GM12878 (cell line): ENCODE results near the gene RAP1GAP2. TPM values are rescaled to one million over a fixed set of nuclear protein-coding genes. Genes with fewer than 3 reads are reported as not detected.

Source experiments
- ATAC-seq: fragments of 200-7000 bp; cut with Tn5 transposase; 3 replicates; pipeline ENCODE4 v1.9.1; 2020; ENCODE audit warnings: mild to moderate bottlenecking, moderate library complexity
- BruUV-seq: library from RNA; stranded (reverse); fragments of 400-500 nt; replicated peaks from 2 replicates; lab custom pipeline; 2021; lab: Mats Ljungman, UMichigan
- CTCF ChIA-PET: fragments of 300-600 bp; sonication (Branson Sonifier 250); formaldehyde crosslinking; extraction: SDS; loops from one replicate; lab custom pipeline; 2021; ENCODE audit warnings: inconsistent platforms; lab: Yijun Ruan, JAX
- POLR2A ChIA-PET: fragments of 350-600 bp; formaldehyde crosslinking; extraction: SDS; loops from one replicate; lab custom pipeline; 2021; ENCODE audit warnings: inconsistent platforms; lab: Charles Lee
- RAD21 ChIA-PET: fragments of 300-600 bp; sonication (Branson Sonifier 250); formaldehyde crosslinking; loops from one replicate; lab custom pipeline; 2023; ENCODE audit warnings: antibody characterized with exemption; ENCODE audit not compliant: unreplicated experiment; lab: Charles Lee
- SMC1A ChIA-PET: fragments of 300-600 bp; sonication (Branson Sonifier 250); formaldehyde crosslinking; loops from one replicate; lab custom pipeline; 2023; ENCODE audit not compliant: unreplicated experiment, uncharacterized antibody; lab: Charles Lee
- DNase-seq: peaks from one replicate; pipeline ENCODE4 v3.0.0-alpha.2; 2011; ENCODE audit warnings: low read depth, low spot score
- FAIRE-seq: peaks from 3 replicates; lab custom pipeline; 2011; peaks lifted over from hg19 to GRCh38; lab: Jason Lieb, UNC
- H2AFZ ChIP-seq: 2 replicates; pipeline ENCODE4 v1.6.0; 2011; ENCODE audit warnings: low read depth, low read length, control low read depth; ENCODE audit not compliant: control insufficient read depth
- H3K27ac ChIP-seq: 2 replicates; pipeline ENCODE4 v1.5.1; 2011; ENCODE audit warnings: control low read depth; ENCODE audit not compliant: control insufficient read depth, insufficient read depth
- H3K27me3 ChIP-seq, 2 experiments: replicated peaks in 1 of 2; 2 replicates each; pipeline versions ENCODE4 v1.6.0 to v1.6.1; 2011; ENCODE audit warnings: low read length in 1 of 2; ENCODE audit not compliant: control insufficient read depth in 2 of 2, insufficient read depth in 2 of 2
- H3K36me3 ChIP-seq, 2 experiments: 2 replicates each; pipeline ENCODE4 v1.5.1; 2011; ENCODE audit warnings: low read length in 1 of 2; ENCODE audit not compliant: control insufficient read depth in 2 of 2, insufficient read depth in 2 of 2
- H3K4me1 ChIP-seq: 2 replicates; pipeline ENCODE4 v1.6.1; 2011; ENCODE audit warnings: mild to moderate bottlenecking, low read length, moderate library complexity, mixed read lengths; ENCODE audit not compliant: control insufficient read depth, insufficient read depth
- H3K4me2 ChIP-seq: 2 replicates; pipeline ENCODE4 v1.6.0; 2011; ENCODE audit warnings: control low read depth; ENCODE audit not compliant: control insufficient read depth, insufficient read depth
- H3K4me3 ChIP-seq: fragments of 200-600 bp; sonication (generic); 2 replicates; pipeline ENCODE4 v1.5.1; 2016
- H3K79me2 ChIP-seq: 2 replicates; pipeline ENCODE4 v1.6.0; 2011; ENCODE audit warnings: low read length; ENCODE audit not compliant: control insufficient read depth, insufficient read depth
- H3K9ac ChIP-seq: 2 replicates; pipeline ENCODE4 v1.8.0; 2011; ENCODE audit warnings: low read length, control low read depth, mixed read lengths; ENCODE audit not compliant: control insufficient read depth, insufficient read depth
- H3K9me3 ChIP-seq: replicated peaks from 3 replicates; pipeline ENCODE4 v1.5.1; 2011; ENCODE audit warnings: mild to moderate bottlenecking, low read length; ENCODE audit not compliant: control insufficient read depth, insufficient read depth
- H4K20me1 ChIP-seq: 2 replicates; pipeline ENCODE4 v1.6.0; 2011; ENCODE audit not compliant: control insufficient read depth, insufficient read depth
- ATF7 ChIP-seq: fragments of 450-650 bp; IDR thresholded peaks from 2 replicates; pipeline ENCODE4 v1.6.1; 2016; ENCODE audit warnings: low read depth, mild to moderate bottlenecking
- CHD1 ChIP-seq: IDR thresholded peaks from 2 replicates; pipeline ENCODE4 v1.6.1; 2012; ENCODE audit warnings: low read depth, low read length, improper control_type of control experiment
- HCFC1 ChIP-seq: fragments of 150-350 bp; IDR thresholded peaks from 2 replicates; pipeline ENCODE4 v1.6.1; 2014; ENCODE audit warnings: low read length
- JUNB ChIP-seq: IDR thresholded peaks from 2 replicates; pipeline ENCODE4 v1.6.1; 2016; ENCODE audit warnings: antibody characterized with exemption, mild to moderate bottlenecking
- MAX ChIP-seq: IDR thresholded peaks from 2 replicates; pipeline ENCODE4 v1.6.1; 2012; ENCODE audit warnings: low read depth, low read length, improper control_type of control experiment
- YY1 ChIP-seq: IDR thresholded peaks from 2 replicates; pipeline ENCODE4 v1.6.1; 2011; ENCODE audit warnings: low read depth, mild to moderate bottlenecking, low read length
- ZBTB4 ChIP-seq: fragments of 450-650 bp; formaldehyde crosslinking; IDR thresholded peaks from 2 replicates; pipeline ENCODE4 v1.4.0; 2022; ENCODE audit warnings: mild to moderate bottlenecking, moderate library complexity
- ZBTB40 ChIP-seq: fragments of 450-650 bp; IDR thresholded peaks from 2 replicates; pipeline ENCODE4 v1.6.1; 2016; ENCODE audit warnings: mild to moderate bottlenecking, moderate library complexity, borderline replicate concordance
- ZNF384 ChIP-seq: IDR thresholded peaks from 2 replicates; pipeline ENCODE4 v1.6.1; 2012; ENCODE audit warnings: low read depth, mild to moderate bottlenecking, low read length, improper control_type of control experiment, borderline replicate concordance
- WGBS: methylation state at CpG from one replicate; pipeline ENCODE4 v1.1.6; 2016; ENCODE audit warnings: low lambda C conversion rate; ENCODE audit not compliant: insufficient replicate concordance, insufficient coverage; ENCODE audit errors: missing lambda C conversion rate; 5-methylcytosine and 5-hydroxymethylcytosine counted together
- in situ Hi-C: fragments of 300-500 bp; cut with MboI; formaldehyde crosslinking; loops from 9 replicates; pipeline ENCODE4 v1.14.3; 2018; ENCODE audit warnings: mixed read lengths
- intact Hi-C: fragments of 100-400 bp; cut with micrococcal nuclease; formaldehyde crosslinking; loops from one replicate; pipeline ENCODE4 v1.14.2; 2022; ENCODE audit not compliant: unreplicated experiment
- polyA plus RNA-seq, 11 experiments: library from polyadenylated mRNA; depleted of rRNA in 4 of 11; unstranded in 6 of 11; stranded (reverse) in 5 of 11; fragments of >200 nt; fragmentation: Nextera tagmentation in 4 of 11; fragmentation: Illumina TruSeq in 1 of 11; extraction: Ambion mirVana in 4 of 11; extraction: Trizol in 1 of 11; gene quantifications; 1 replicate in 1 of 11; 2 replicates in 10 of 11; pipeline versions ENCODE4 v1.2.1 to v1.2.3, GENCODE V29; 2011 to 2016; ENCODE audit warnings: inconsistent platforms in 2 of 11, missing spikeins in 2 of 11, low read depth in 1 of 11
- total RNA-seq, 4 experiments: library from RNA; depleted of rRNA in 3 of 4; stranded (reverse); fragments of >200 nt in 3 of 4; fragmentation: Illumina TruSeq in 1 of 4; extraction: Trizol in 1 of 4; gene quantifications; 2 replicates each; pipeline versions ENCODE4 v1.2.1 to v1.2.3, GENCODE V29; 2013 to 2021
- TF ChIP-seq, protein P1 (sequence below): IDR thresholded peaks from 2 replicates; pipeline ENCODE4 v1.6.1; 2011; ENCODE audit warnings: low read depth, low read length, improper control_type of control experiment, borderline replicate concordance

The RAP1GAP2 gene
- total and polyA plus RNA-seq, 10 of the 15 experiments (the other 5 are each of a cell fraction or from before 2014, with no cell fraction given): 0.03 to 0.95 (median 0.49) TPM; not detected in 2

- POLR2A ChIA-PET: no interaction called here
- WGBS: 45% methylated on average over 4 of the region's 4 CpGs
- BruUV-seq: no TSS peak
- Histone ChIP-seq H3K9me3 (no peaks in the 10 kb centered on the region), H3K27ac (no peak overlapping the region), H3K4me3 (no peak overlapping the region), H4K20me1 (peaks cover 2% of the 10 kb centered on the region; the same call in 1 of the 2 replicates), H3K36me3 (no peaks in the 10 kb centered on the region), H3K4me1 (peaks cover 7% of the 10 kb centered on the region), H3K27me3 (peaks cover 15 to 19% of the 10 kb centered on the region in 2 experiments), H2AFZ (no peak overlapping the region), H3K9ac (no peak overlapping the region), H3K79me2 (no peaks in the 10 kb centered on the region), H3K4me2 (no peak overlapping the region)
- RAD21 ChIA-PET: interaction anchor here (1.3 kb wide), 1 partner anchor 162 kb away, joined by 3 read pairs; no protein-coding TSS in a partner anchor
- TF ChIP-seq ZBTB40: no peak
- no peak for TF ChIP-seq ZNF384
- TF ChIP-seq JUNB: no peak
- no peak for TF ChIP-seq HCFC1
- TF ChIP-seq MAX: no peak
- TF ChIP-seq CHD1: no peak
- TF ChIP-seq, protein P1, sequence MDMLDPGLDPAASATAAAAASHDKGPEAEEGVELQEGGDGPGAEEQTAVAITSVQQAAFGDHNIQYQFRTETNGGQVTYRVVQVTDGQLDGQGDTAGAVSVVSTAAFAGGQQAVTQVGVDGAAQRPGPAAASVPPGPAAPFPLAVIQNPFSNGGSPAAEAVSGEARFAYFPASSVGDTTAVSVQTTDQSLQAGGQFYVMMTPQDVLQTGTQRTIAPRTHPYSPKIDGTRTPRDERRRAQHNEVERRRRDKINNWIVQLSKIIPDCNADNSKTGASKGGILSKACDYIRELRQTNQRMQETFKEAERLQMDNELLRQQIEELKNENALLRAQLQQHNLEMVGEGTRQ: no peak
- no peak for TF ChIP-seq ZBTB4 (CRISPR knock-in tag)
- no peak for TF ChIP-seq ATF7
- TF ChIP-seq YY1: no peak
- intact Hi-C loops: no loop called here
- DNase-seq (no peak), FAIRE-seq (no peak), ATAC-seq (no peak)
- in situ Hi-C loops: no loop called here
- SMC1A ChIA-PET: no interaction called here
- CTCF ChIA-PET: interaction anchor here (1.0 to 7.1 kb wide), 2 partner anchors 160 to 163 kb away, joined by 3 to 52 read pairs; no protein-coding TSS in a partner anchor
Observed at GRCh38 chr17:2851615-2852014, 55.4 kb downstream of the RAP1GAP2 start.
